Body of pancreas (tissue), 4 donors: ENCODE data around the gene ESYT2.

Source experiments
- CTCF ChIP-seq, 7 experiments: fragments of 450-650 bp in 4 of 7; fragments of 200-600 bp in 3 of 7; sonication (generic) in 3 of 7; IDR thresholded peaks; one replicate each; pipeline ENCODE4 v1.5.1; 2016 to 2019; ENCODE audit warnings: antibody characterized with exemption in 7 of 7
- POLR2A ChIP-seq, 3 donors: fragments of 450-650 bp; IDR thresholded peaks; one replicate each; pipeline ENCODE4 v1.6.1; 2016; ENCODE audit warnings: antibody characterized with exemption in 3 of 3, mild to moderate bottlenecking in 2 of 3

GRCh38 chr7:158784270-158784669, 45.0 kb downstream of the ESYT2 start:
- TF ChIP-seq CTCF (IDR thresholded peaks at IDR 0.05), result no peak
- no peak for TF ChIP-seq POLR2A (IDR thresholded peaks at IDR 0.05)
